IMR-90 (cell line): ENCODE measurements around the gene SSBP2. TPM values are rescaled to one million over a fixed set of nuclear protein-coding genes. Genes with fewer than 3 reads are reported as not detected.
A peak's percentile ranks its signal among the peaks of the same experiment; 100 is the strongest.

Experiments
- ATAC-seq: fragments of 200-7000 bp; cut with Tn5 transposase; 2 replicates; pipeline ENCODE4 v1.9.1; 2020; ENCODE audit warnings: low read depth, mild to moderate bottlenecking, moderate library complexity
- BruUV-seq: library from RNA; stranded (reverse); fragments of 400-500 nt; replicated peaks from 2 replicates; lab custom pipeline; 2021; lab: Mats Ljungman, UMichigan
- CTCF ChIA-PET: fragments of 300-600 bp; formaldehyde crosslinking; extraction: SDS; loops from one replicate; lab custom pipeline; 2021; ENCODE audit warnings: antibody characterized with exemption; lab: Yijun Ruan, JAX
- POLR2A ChIA-PET: fragments of 300-600 bp; sonication (Branson Sonifier 250); formaldehyde crosslinking; loops from one replicate; lab custom pipeline; 2022; ENCODE audit warnings: antibody characterized with exemption; ENCODE audit not compliant: unreplicated experiment; lab: Charles Lee
- DNase-seq: peaks from one replicate; pipeline ENCODE4 v3.0.0; 2013
- H2AFZ ChIP-seq: replicated peaks from 2 replicates; pipeline ENCODE3; 2013; ENCODE audit warnings: low read length, mild to moderate bottlenecking; ENCODE audit not compliant: poor library complexity
- H2AK5ac ChIP-seq: 2 replicates; pipeline ENCODE4 v1.6.1; 2013; ENCODE audit warnings: low read depth, low read length, inconsistent platforms
- H2AK9ac ChIP-seq: replicated peaks from 2 replicates; pipeline ENCODE3; 2013; ENCODE audit warnings: mild to moderate bottlenecking, low read depth, low read length, moderate library complexity; ENCODE audit not compliant: poor library complexity
- H2BK120ac ChIP-seq: 2 replicates; pipeline ENCODE4 v1.6.1; 2013; ENCODE audit warnings: low read depth, low read length, inconsistent platforms
- H2BK15ac ChIP-seq: 3 replicates; pipeline ENCODE4 v1.6.1; 2013; ENCODE audit warnings: low read depth, low read length, inconsistent platforms
- H2BK20ac ChIP-seq: 2 replicates; pipeline ENCODE4 v1.6.1; 2013; ENCODE audit warnings: low read depth, mild to moderate bottlenecking, inconsistent platforms, low read length, moderate library complexity
- H2BK5ac ChIP-seq: 2 replicates; pipeline ENCODE4 v1.6.1; 2013; ENCODE audit warnings: mild to moderate bottlenecking, low read depth, low read length, inconsistent platforms; ENCODE audit not compliant: poor library complexity, severe bottlenecking
- H3K14ac ChIP-seq: replicated peaks from 2 replicates; pipeline ENCODE4 v1.6.1; 2013; ENCODE audit warnings: low read depth, low read length, inconsistent platforms
- H3K18ac ChIP-seq: 2 replicates; pipeline ENCODE4 v1.6.1; 2013; ENCODE audit warnings: low read depth, low read length, control low read depth
- H3K23ac ChIP-seq: 2 replicates; pipeline ENCODE4 v1.6.1; 2013; ENCODE audit warnings: low read depth, low read length, inconsistent platforms
- H3K27ac ChIP-seq: 2 replicates; pipeline ENCODE4 v1.5.1; 2013; ENCODE audit warnings: mild to moderate bottlenecking, control low read depth, low read length; ENCODE audit not compliant: insufficient read depth
- H3K27me3 ChIP-seq: 2 replicates; pipeline ENCODE4 v1.6.1; 2013; ENCODE audit warnings: low read length; ENCODE audit not compliant: control insufficient read depth, insufficient read depth
- H3K36me3 ChIP-seq: 2 replicates; pipeline ENCODE4 v1.6.1; 2013; ENCODE audit warnings: low read length, mixed read lengths; ENCODE audit not compliant: control insufficient read depth, insufficient read depth
- H3K4ac ChIP-seq: 2 replicates; pipeline ENCODE4 v1.6.1; 2013; ENCODE audit warnings: low read depth, low read length, inconsistent platforms
- H3K4me1 ChIP-seq: 2 replicates; pipeline ENCODE4 v1.6.1; 2013; ENCODE audit warnings: low read length, mixed read lengths; ENCODE audit not compliant: control insufficient read depth, insufficient read depth
- H3K4me2 ChIP-seq: 2 replicates; pipeline ENCODE4 v1.6.1; 2013; ENCODE audit warnings: low read depth, mild to moderate bottlenecking, control low read depth, low read length, moderate library complexity
- H3K4me3 ChIP-seq: 2 replicates; pipeline ENCODE4 v1.5.1; 2013; ENCODE audit warnings: low read depth, mild to moderate bottlenecking, control low read depth, low read length, moderate library complexity; ENCODE audit not compliant: insufficient read depth
- H3K56ac ChIP-seq: 2 replicates; pipeline ENCODE4 v1.6.1; 2013; ENCODE audit warnings: low read length, inconsistent platforms; ENCODE audit not compliant: insufficient read depth; ENCODE audit errors: extremely low read depth
- H3K79me1 ChIP-seq, 2 experiments: 2 replicates each; pipeline ENCODE4 v1.6.1; 2013; ENCODE audit warnings: low read length in 2 of 2, inconsistent platforms in 1 of 2, low read depth in 1 of 2
- H3K9ac ChIP-seq: 2 replicates; pipeline ENCODE4 v1.6.1; 2013; ENCODE audit warnings: low read depth, low read length, control low read depth
- H3K9me1 ChIP-seq: 2 replicates; pipeline ENCODE4 v1.6.1; 2013; ENCODE audit warnings: low read length, inconsistent platforms; ENCODE audit not compliant: insufficient read depth
- H3K9me3 ChIP-seq: 2 replicates; pipeline ENCODE4 v1.6.1; 2013; ENCODE audit warnings: low read length; ENCODE audit not compliant: control insufficient read depth, insufficient read depth
- H4K20me1 ChIP-seq: 2 replicates; pipeline ENCODE4 v1.6.1; 2013; ENCODE audit warnings: low read length, inconsistent platforms; ENCODE audit not compliant: insufficient read depth
- H4K5ac ChIP-seq: 2 replicates; pipeline ENCODE4 v1.6.1; 2013; ENCODE audit warnings: mild to moderate bottlenecking, low read depth, low read length, control low read depth
- H4K8ac ChIP-seq, 2 experiments: 2 replicates each; pipeline ENCODE4 v1.6.1; 2013; ENCODE audit warnings: low read depth in 2 of 2, low read length in 2 of 2, control low read depth in 1 of 2, inconsistent platforms in 1 of 2
- H4K91ac ChIP-seq: 2 replicates; pipeline ENCODE4 v1.6.1; 2013; ENCODE audit warnings: low read depth, low read length, inconsistent platforms; ENCODE audit not compliant: insufficient read depth
- CEBPB ChIP-seq: IDR thresholded peaks from 2 replicates; pipeline ENCODE4 v1.6.1; 2012; ENCODE audit warnings: low read depth, low read length, improper control_type of control experiment
- CHD1 ChIP-seq: IDR thresholded peaks from 2 replicates; pipeline ENCODE4 v1.6.1; 2012; ENCODE audit warnings: low read depth, low read length, improper control_type of control experiment
- FOS ChIP-seq: fragments of 150-350 bp; IDR thresholded peaks from 2 replicates; pipeline ENCODE4 v1.6.1; 2016; ENCODE audit warnings: low read depth, low read length
- MAFK ChIP-seq: IDR thresholded peaks from 2 replicates; pipeline ENCODE4 v1.6.1; 2012; ENCODE audit warnings: low read depth, low read length, improper control_type of control experiment
- MXI1 ChIP-seq: IDR thresholded peaks from 2 replicates; pipeline ENCODE4 v1.6.1; 2012; ENCODE audit warnings: low read depth, mild to moderate bottlenecking, low read length, moderate library complexity, borderline replicate concordance
- RAD21 ChIP-seq: IDR thresholded peaks from 2 replicates; pipeline ENCODE4 v1.6.1; 2012; ENCODE audit warnings: low read length, improper control_type of control experiment
- RFX5 ChIP-seq: IDR thresholded peaks from 2 replicates; pipeline ENCODE4 v1.8.0; 2012; ENCODE audit warnings: low read depth, mild to moderate bottlenecking, low read length, moderate library complexity
- SMC3 ChIP-seq: fragments of 150-350 bp; IDR thresholded peaks from 2 replicates; pipeline ENCODE4 v1.6.1; 2016; ENCODE audit warnings: low read depth, mild to moderate bottlenecking, antibody characterized with exemption, low read length, moderate library complexity
- WGBS, 2 experiments: methylation state at CpG; one replicate each; pipeline versions ENCODE4 v1.1.5 to v1.1.7; 2013; ENCODE audit warnings: missing lambda C conversion rate in 2 of 2; ENCODE audit not compliant: insufficient read length in 1 of 2; ENCODE audit errors: extremely low coverage in 2 of 2; 5-methylcytosine and 5-hydroxymethylcytosine counted together
- dilution Hi-C: fragments of 300-500 bp; cut with HindIII; formaldehyde crosslinking; loops from one replicate; pipeline ENCODE4 v1.14.3; 2018; ENCODE audit warnings: low sequenced_read_pairs; ENCODE audit not compliant: unreplicated experiment
- in situ Hi-C: fragments of 300-500 bp; cut with MboI; formaldehyde crosslinking; loops from 3 replicates; pipeline ENCODE4 v1.14.3; 2019; ENCODE audit warnings: low sequenced_read_pairs, inconsistent platforms, mixed read lengths
- intact Hi-C: fragments of 100-400 bp; cut with micrococcal nuclease; formaldehyde crosslinking; loops from 2 replicates; pipeline ENCODE4 v1.10.0; 2022
- polyA plus RNA-seq, 3 experiments: library from polyadenylated mRNA; depleted of rRNA; stranded (reverse); fragments of >200 nt; gene quantifications; 2 replicates each; pipeline ENCODE4 v1.2.3, GENCODE V29; 2012; ENCODE audit warnings: low replicate concordance in 1 of 3
- total RNA-seq: library from RNA; depleted of rRNA; stranded (reverse); fragments of >200 nt; gene quantifications from 2 replicates; pipeline ENCODE4 v1.2.3, GENCODE V29; 2012
- TF ChIP-seq, protein P1 (sequence below): fragments of 150-350 bp; IDR thresholded peaks from 2 replicates; pipeline ENCODE4 v1.6.1; 2017; ENCODE audit warnings: mild to moderate bottlenecking, antibody characterized with exemption, low read length, low read depth
- TF ChIP-seq, protein P2 (sequence below): conservative IDR thresholded peaks from 2 replicates; pipeline ENCODE4 v1.5.1; 2012; ENCODE audit warnings: mild to moderate bottlenecking, low read depth, low read length, improper control_type of control experiment

SSBP2 gene
- total and polyA plus RNA-seq, 2 of the 4 experiments (the other 2 are of a cell fraction): 38.4 to 42.7 TPM

DNA sequence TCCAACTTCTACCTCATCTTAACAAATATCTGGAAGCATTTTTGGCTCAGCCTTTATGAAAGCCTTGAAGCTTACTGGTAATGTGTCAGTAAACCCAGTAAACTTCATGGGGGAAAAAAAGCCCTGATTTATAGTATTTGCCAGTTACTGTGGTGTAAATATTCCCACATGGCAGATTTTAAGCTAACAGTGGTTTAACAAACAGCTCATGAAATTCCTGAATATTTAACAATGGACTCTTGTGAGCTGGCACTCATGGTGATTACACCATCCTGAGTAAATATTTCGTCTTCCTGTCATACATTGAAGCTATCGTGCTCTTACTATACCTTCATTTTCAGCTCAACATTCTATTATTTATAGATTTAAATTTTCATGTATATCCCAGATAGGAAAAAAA lies 300.0 kb downstream of the SSBP2 start:
- H3K79me1 ChIP-seq: no peaks in the 10 kb centered on the region
- no peak overlapping the region for H2BK15ac ChIP-seq
- no peak overlapping the region for H2AFZ ChIP-seq
- H3K9me3 ChIP-seq: no peaks in the 10 kb centered on the region
- ATAC-seq (no peak), DNase-seq (peak; percentile 16)
- H3K4me3 ChIP-seq: no peak overlapping the region
- H2AK5ac ChIP-seq: no peak overlapping the region
- intact Hi-C loops (no loop called here), in situ Hi-C loops (no loop called here), dilution Hi-C loops (no loop called here)
- H2BK120ac ChIP-seq: no peak overlapping the region
- H3K9ac ChIP-seq: no peak overlapping the region
- no peaks in the 10 kb centered on the region; the same call in 1 of the 2 replicates for H3K9me1 ChIP-seq
- H4K91ac ChIP-seq: no peak overlapping the region
- H3K27ac ChIP-seq: no peak overlapping the region
- no peak overlapping the region for H4K5ac ChIP-seq
- no peak overlapping the region for H4K8ac ChIP-seq
- no peak overlapping the region for H3K56ac ChIP-seq
- no peaks in the 10 kb centered on the region for H3K4me1 ChIP-seq
- TF ChIP-seq, protein P1, sequence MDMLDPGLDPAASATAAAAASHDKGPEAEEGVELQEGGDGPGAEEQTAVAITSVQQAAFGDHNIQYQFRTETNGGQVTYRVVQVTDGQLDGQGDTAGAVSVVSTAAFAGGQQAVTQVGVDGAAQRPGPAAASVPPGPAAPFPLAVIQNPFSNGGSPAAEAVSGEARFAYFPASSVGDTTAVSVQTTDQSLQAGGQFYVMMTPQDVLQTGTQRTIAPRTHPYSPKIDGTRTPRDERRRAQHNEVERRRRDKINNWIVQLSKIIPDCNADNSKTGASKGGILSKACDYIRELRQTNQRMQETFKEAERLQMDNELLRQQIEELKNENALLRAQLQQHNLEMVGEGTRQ: no peak
- TF ChIP-seq CHD1 (no peak), MAFK (no peak), SMC3 (no peak), CEBPB (no peak), RFX5 (no peak), MXI1 (no peak), RAD21 (no peak), FOS (no peak)
- TF ChIP-seq, protein P2, sequence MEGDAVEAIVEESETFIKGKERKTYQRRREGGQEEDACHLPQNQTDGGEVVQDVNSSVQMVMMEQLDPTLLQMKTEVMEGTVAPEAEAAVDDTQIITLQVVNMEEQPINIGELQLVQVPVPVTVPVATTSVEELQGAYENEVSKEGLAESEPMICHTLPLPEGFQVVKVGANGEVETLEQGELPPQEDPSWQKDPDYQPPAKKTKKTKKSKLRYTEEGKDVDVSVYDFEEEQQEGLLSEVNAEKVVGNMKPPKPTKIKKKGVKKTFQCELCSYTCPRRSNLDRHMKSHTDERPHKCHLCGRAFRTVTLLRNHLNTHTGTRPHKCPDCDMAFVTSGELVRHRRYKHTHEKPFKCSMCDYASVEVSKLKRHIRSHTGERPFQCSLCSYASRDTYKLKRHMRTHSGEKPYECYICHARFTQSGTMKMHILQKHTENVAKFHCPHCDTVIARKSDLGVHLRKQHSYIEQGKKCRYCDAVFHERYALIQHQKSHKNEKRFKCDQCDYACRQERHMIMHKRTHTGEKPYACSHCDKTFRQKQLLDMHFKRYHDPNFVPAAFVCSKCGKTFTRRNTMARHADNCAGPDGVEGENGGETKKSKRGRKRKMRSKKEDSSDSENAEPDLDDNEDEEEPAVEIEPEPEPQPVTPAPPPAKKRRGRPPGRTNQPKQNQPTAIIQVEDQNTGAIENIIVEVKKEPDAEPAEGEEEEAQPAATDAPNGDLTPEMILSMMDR: no peak
- no peak overlapping the region for H3K14ac ChIP-seq
- no CpG with 5 or more reads among the region's 2 CpGs for WGBS, 2 experiments
- no TSS peak for BruUV-seq
- H3K4me2 ChIP-seq: no peak overlapping the region
- no peak overlapping the region for H3K23ac ChIP-seq
- no peak overlapping the region for H2BK20ac ChIP-seq
- ChIA-PET POLR2A (no interaction called here), CTCF (no interaction called here)
- H4K20me1 ChIP-seq: no peaks in the 10 kb centered on the region
- no peak overlapping the region for H3K4ac ChIP-seq
- no peak overlapping the region for H2AK9ac ChIP-seq
- H3K18ac ChIP-seq: no peak overlapping the region
- no peaks in the 10 kb centered on the region for H3K27me3 ChIP-seq
- peaks cover 5% of the 10 kb centered on the region for H3K36me3 ChIP-seq
- H2BK5ac ChIP-seq: no peak overlapping the region
